ENCODE results near the gene ARFIP1. TPM values are rescaled to one million over a fixed set of nuclear protein-coding genes. Genes with fewer than 3 reads are reported as not detected.
"Not testable (repeated sequence)": the region's sequence is repeated elsewhere in the genome, so short reads cannot be mapped to it uniquely, and the experiment has no call there.

The ARFIP1 gene, protein sequence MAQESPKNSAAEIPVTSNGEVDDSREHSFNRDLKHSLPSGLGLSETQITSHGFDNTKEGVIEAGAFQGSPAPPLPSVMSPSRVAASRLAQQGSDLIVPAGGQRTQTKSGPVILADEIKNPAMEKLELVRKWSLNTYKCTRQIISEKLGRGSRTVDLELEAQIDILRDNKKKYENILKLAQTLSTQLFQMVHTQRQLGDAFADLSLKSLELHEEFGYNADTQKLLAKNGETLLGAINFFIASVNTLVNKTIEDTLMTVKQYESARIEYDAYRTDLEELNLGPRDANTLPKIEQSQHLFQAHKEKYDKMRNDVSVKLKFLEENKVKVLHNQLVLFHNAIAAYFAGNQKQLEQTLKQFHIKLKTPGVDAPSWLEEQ
- 18.7 and 24.8 TPM in 2 replicates for total RNA-seq

DNA sequence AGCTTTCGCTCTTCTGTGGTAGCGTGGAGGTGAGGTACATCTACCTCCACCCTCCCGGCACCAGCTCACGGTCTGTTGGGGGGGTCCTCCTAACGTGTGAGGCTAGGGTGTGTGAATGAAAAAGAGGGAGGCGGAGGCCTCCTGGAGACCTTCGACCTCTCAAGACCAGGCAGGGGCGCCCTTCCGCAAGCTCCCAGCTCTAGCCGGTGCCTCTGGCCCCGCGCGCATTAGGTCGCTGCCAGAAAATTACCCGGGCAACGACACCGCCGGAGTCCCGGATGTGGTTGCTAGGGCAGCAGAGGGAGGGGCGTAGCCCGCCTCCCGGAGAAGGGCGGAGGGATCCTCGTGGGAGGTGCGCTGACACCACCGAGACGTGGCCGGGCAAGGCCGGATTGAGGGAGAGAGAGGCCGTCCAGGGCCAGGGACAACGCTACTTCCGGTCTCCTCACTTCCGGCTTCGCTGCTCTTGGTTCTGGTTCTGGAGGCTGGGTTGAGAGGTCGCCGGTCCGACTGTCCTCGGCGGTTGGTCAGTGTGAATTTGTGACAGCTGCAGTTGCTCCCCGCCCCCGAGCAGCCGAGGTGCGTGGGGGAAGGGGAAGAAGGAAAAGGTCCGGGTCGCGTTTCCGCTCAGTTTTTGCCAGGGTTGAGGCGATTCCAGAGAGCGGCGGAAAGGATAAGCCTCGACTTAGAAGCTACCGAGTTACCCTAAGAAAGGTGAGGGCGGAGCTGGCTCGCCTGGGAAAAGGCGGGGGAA lies at the start of gene ARFIP1, which contains the start of gene TIGD4:
TSS of gene ARFIP1 (plus strand) at position 442 of the 754 bp plus-strand sequence. CDS start 49,680 bp downstream, outside the sequence.
TSS of gene TIGD4 (minus strand) at position 218 of the 754 bp plus-strand sequence. CDS start 8,726 bp downstream, outside the sequence.
- intact Hi-C loops (cut with micrococcal nuclease), result loop anchor here (1.0 to 10.0 kb wide), 26 partner anchors 11 to 1775 kb away; partner anchors contain the start of genes FBXW7, FHDC1, GATB and LRBA

DNA sequence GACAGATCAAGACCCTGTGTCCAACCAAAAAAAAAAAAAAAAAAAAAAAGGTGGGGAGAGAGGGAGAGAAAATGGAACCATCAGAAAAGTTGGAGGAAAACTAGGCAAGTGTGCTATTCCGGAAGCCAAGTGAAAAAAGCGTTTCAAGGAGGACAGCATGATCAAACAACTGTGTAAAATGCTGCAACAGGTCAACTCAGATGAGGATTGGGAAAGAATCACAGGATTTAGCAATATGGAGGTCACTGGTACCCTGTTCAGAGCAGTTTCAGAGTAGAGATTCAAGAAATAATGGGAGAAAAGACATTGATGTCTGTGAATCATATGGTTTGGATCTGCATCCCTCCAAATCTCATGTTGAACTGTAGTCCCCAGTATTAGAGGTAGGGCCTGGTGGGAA lies 47.8 kb upstream of the ARFIP1 start:
- intact Hi-C loops (cut with micrococcal nuclease), result loop anchor here (10.0 kb wide), 1 partner anchor 1367 kb away; no protein-coding TSS in a partner anchor

DNA sequence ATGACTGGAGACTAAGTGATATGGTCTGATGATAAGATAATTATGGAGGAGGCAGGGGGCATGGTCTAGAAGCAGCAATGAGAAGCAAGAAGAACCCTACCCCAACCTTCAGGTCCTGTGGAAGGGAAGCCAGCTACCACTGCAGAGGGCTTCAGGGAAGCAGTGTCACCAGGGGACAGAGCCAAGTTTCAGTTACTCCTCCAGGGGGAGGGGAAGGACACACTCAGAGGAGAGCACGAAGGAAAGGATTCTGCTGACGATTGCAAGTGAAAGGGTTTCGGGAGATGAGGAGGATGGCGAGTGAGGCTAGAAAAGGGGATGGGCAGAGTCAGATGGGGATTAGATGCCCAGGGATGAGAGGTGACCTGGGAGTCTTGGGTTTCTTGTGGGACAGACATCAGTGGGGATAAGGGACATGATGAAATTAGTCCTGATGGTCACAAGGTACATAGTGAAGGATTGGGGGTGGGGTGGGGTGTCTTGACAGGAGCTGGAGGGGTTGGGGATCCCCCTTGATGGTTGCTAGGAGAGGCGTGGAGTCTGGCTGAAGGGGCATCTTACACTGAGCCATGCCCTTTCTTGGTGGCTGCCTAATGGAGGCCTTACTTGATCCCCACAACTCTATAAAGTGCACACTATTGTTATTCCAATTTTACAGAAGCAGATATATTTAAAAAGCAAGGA lies 45.6 kb upstream of the ARFIP1 start:
- intact Hi-C loops (cut with micrococcal nuclease), result loop anchor here (10.0 kb wide), 1 partner anchor 1369 kb away; no protein-coding TSS in a partner anchor

DNA sequence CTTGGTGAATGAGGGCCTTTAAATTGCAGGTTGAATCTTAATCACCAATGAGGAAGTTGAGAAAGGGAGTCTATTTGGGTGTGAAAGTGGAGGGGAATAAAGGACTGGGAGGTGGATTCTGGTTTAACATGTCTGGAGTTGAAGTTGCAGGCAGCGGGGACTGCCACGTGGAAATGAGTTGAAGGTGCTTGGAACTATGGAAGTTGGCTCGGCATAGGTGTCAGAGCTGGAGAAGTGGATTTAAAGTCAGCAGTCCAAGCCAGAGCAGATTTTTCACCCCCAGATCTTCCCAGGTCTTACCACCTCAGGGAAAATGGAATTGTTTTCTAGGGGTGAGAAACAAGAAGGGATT lies 45.1 kb upstream of the ARFIP1 start:
- intact Hi-C loops (cut with micrococcal nuclease), result loop anchor here (1.0 to 10.0 kb wide), 8 partner anchors 43 to 1617 kb away; partner anchors contain the start of genes ARFIP1 and TIGD4

DNA sequence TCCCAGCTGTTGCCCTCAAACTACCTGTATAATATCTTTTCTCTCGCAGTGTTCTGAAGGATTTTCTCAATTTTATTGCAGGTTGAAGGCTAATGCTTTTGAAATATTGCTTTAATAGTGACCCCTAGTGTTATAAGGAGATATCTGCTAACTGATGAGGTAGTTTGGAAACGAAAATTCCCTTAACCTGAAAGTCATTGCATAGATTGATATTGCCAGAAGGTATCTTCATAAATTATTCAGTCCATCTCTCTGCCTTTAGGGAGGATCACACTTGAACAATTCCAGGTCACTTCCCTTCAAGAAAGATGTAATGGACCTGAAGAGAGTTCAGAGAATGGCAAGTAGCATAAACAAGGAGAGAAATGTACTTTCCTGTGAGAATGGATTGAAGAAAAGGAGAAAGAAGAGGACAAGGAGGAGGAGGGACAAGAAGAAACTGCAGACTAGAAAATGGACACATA lies 44.3 kb upstream of the ARFIP1 start:
- intact Hi-C loops (cut with micrococcal nuclease), result loop anchor here (1.0 to 10.0 kb wide), 8 partner anchors 42 to 1618 kb away; partner anchors contain the start of genes ARFIP1 and TIGD4

DNA sequence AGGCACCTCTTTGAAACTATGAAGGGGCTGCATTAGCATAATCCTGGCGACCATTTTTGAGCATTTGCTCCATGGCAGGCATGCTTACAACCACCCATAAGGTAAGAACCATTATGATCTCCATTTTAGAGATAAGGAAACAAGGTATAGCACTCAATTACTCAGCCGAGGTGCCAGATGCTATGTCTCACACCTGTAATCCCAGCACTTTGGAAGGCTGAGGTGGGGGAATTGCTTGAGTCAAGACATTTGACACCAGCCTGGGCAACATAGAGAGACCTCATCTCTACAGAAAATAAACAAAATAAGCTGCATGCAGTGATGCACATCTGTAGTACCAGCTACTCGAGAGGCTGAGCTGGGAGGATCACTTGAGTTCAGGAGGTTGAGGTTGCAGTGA lies 43.8 kb upstream of the ARFIP1 start:
- intact Hi-C loops (cut with micrococcal nuclease), result loop anchor here (1.0 to 10.0 kb wide), 8 partner anchors 41 to 1619 kb away; partner anchors contain the start of genes ARFIP1 and TIGD4

DNA sequence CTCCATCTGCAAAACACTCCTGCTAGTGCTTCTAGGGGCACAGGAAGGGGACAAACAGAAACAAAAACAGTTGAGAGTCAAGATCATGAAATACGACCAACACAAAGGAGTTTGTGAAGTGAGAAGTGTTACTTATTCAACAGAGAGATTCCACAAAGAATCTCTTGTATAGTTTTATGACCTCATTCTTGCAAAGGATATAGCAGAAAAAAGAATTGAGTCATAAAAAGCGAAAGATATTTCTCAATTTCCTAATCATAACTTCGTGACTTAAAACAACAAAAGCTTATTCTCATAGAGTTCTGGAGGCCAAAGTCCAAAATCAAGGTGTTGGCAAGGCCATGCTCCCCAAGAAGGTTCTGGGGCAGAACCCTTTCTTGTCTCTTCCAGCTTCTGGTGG lies 40.9 kb upstream of the ARFIP1 start:
- intact Hi-C loops (cut with micrococcal nuclease), result loop anchor here (5.0 to 10.0 kb wide), 2 partner anchors 38 to 1374 kb away; partner anchors contain the start of genes ARFIP1 and TIGD4

DNA sequence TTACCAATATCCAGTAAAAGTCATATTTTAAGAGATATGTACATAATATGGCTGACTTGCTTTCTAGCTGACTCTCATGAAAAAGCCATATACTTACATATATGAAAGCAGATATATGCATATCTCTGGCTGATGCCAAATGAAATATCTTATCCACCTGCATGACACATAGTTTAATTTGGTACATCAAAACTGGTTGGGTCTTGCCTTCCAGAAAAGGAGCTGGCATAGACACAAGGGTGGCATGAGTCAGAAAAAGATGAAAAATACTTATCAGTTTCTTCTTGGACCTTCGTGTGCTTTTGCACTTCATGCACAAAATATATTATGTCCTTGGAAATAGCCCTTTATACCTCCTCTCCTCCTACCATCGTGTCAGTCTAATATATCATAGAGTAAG lies 32.3 kb upstream of the ARFIP1 start:
- intact Hi-C loops (cut with micrococcal nuclease), result no loop called here

DNA sequence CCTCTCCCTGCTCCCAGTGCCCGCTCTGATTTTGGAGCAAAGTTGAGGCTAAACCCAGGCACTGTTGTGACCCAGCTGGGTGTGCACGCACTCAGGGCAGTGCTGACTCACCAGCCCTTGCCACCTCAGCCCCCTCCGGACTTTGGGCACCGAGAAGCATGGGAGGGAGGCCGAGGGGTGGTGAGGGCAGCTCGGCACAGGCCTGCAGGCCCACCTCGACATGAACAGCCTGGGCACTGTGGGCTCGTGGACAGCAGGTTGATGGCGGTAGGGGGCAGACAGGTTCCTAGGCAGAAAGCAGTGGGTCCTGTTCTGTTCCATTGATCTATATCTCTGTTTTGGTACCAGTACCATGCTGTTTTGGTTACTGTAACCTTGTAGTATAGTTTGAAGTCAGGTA lies 31.1 kb upstream of the ARFIP1 start:
- intact Hi-C loops (cut with micrococcal nuclease), result no loop called here

DNA sequence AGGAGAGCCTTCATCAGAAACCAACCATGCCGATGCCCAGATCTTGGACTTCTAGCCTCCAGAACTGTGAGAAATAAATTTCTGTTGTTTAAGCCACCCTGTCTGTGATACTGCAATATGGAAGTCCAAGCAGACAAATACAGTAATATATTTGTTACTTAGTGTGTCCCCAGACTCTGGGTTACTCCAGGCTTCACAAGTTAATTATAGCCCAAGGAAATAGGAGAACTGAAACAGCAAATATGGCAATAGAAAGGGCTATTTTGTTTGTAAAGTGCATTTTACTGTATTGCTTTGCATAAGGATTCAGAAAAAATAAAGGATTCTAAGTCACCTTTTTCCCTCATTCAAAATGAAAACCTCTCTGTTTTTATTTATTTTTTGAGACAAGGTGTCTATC lies 16.0 kb upstream of the ARFIP1 start:
- intact Hi-C loops (cut with micrococcal nuclease), result no loop called here

DNA sequence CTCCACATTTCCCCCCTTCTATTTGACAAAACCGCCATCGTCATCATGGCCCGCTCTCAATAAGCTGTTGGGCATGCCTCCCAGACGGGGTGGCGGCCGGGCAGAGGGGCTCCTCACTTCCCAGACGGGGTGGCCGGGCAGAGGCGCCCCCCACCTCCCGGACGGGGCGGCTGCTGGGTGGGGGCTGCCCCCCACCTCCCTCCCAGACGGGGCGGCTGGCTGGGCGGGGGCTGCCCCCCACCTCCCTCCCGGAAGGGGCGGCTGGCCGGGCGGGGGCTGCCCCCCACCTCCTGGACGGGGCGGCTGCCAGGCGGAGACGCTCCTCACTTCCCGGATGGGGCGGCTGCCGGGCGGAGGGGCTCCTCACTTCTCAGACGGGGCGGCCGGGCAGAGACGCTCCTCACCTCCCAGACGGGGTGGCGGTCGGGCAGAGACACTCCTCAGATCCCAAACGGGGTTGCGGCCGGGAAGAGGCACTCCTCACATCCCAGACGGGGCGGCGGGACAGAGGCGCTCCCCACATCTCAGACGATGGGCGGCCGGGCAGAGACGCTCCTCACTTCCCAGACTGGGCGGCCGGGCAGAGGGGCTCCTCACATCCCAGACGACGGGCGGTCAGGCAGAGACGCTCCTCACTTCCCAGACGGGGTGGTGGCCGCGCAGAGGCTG lies 14.6 kb upstream of the ARFIP1 start:
- intact Hi-C loops (cut with micrococcal nuclease), result not testable (repeated sequence)

DNA sequence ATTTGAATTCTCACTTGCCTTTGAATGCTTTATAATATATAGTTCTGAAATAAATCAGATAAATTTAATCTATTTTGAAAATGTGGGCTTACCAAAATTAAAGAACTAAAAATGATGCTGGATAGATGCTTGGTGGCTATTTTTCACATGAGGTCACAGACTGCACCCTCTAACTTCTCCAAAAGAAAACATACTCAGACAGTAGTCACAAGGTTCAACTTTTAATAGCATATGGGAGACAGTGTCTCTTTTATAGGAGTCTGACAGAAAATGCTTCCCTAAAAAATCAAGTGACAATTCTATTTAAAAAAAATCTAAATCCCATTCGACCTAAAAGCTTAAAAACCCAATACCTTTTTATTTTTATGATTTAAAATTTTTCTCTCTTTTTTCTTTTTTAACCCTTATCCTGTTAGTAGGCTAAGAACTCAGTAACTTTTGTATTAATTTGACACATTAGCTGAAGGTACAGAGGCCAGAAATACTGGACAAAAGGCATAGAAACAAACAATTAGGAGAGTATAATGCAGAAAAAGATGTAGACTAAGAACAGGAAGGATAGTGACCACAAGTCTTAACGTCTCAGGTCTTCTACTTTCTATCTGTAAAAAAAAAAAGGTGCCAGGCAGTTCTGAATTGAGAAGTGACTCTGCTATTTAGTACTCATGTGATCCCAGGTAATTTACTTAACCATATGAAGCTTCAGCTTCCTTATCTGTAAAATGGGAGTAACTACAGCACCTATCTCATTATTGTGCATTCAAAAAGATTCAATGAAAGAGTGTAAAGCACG lies 7.8 kb upstream of the ARFIP1 start:
- intact Hi-C loops (cut with micrococcal nuclease), result loop anchor here (10.0 kb wide), 2 partner anchors 517 to 883 kb away; no protein-coding TSS in a partner anchor

DNA sequence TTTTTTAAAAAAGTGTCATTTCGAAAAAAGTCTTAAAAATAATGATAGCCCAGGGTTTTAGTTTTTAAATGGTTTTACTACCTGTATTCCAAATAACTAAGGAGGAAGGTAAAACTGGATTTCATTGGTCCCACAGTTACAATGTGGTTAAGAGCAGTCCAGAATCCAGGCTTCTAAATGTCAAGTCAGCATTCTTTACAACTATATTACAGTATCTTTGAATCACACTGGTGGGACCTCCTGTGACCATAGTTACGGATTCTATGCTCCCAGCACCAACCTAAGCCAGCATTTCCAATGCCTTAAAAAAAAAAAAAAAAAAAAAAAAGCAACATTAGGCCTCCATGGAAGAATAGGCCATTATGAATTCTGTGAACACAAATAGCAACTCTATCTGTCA lies 6.4 kb upstream of the ARFIP1 start:
- intact Hi-C loops (cut with micrococcal nuclease), result loop anchor here (10.0 kb wide), 2 partner anchors 519 to 881 kb away; no protein-coding TSS in a partner anchor

DNA sequence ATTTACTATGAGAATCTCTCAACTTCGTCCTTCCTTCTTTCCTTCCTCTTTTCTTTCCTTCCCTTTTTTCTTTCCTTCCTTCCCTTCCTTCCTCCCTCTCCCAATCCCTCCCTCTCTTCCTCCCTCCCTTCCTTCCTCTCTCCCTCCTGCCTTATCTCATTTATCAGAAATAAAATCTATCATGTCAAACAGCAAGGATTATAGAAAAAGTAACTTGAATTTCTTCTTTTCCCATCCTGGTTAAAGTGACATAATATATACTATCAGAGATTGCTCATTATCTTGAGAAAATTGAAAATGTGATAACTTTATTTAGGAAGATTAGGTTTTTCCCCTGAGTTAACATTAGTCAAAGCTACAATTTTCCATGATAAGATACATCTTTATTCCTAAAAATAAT lies 5.8 kb upstream of the ARFIP1 start:
- intact Hi-C loops (cut with micrococcal nuclease), result loop anchor here (10.0 kb wide), 2 partner anchors 519 to 881 kb away; no protein-coding TSS in a partner anchor

DNA sequence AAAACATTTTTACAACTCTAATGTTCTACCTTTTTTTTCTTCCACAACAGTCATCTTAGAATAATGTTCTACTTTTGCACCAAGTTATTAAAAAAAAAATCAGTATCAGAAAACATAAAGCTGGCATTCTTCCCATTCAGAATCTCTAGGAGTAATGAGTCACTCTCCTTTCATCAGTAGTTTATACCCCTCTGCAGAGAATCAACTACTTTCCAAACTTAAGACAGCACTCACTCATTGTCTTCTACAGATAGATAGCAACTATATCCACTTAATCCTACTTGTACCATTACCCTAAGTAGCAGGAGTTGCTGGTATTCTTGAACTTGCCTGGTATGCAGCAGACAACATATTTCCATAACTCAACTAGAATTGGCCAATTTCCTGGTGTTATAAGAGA lies 3.4 kb upstream of the ARFIP1 start:
- intact Hi-C loops (cut with micrococcal nuclease), result loop anchor here (5.0 to 10.0 kb wide), 4 partner anchors 39 to 878 kb away; partner anchors contain the start of gene FHDC1

DNA sequence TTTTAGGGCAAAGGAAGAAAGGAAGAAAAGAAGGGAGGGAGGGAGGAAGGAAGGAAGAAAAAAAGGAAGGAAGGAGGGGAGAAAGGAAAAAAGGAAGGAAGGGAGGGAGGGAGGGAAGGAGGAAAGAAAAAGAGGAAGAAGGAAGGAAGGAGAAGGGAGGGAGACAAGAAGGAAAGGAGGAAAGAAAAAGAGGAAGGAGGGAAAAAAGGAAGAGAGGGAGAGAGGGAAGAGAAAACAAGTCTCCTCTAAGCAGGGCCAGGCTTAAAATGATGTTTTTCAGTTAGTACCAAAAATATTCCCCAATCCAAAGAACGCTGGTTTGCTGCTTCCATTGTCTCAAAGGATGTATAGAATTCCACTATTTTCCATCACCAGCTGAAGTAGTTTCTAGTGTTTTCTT lies 2.3 kb upstream of the ARFIP1 start:
- intact Hi-C loops (cut with micrococcal nuclease), result loop anchor here (5.0 to 10.0 kb wide), 4 partner anchors 40 to 877 kb away; partner anchors contain the start of gene FHDC1

DNA sequence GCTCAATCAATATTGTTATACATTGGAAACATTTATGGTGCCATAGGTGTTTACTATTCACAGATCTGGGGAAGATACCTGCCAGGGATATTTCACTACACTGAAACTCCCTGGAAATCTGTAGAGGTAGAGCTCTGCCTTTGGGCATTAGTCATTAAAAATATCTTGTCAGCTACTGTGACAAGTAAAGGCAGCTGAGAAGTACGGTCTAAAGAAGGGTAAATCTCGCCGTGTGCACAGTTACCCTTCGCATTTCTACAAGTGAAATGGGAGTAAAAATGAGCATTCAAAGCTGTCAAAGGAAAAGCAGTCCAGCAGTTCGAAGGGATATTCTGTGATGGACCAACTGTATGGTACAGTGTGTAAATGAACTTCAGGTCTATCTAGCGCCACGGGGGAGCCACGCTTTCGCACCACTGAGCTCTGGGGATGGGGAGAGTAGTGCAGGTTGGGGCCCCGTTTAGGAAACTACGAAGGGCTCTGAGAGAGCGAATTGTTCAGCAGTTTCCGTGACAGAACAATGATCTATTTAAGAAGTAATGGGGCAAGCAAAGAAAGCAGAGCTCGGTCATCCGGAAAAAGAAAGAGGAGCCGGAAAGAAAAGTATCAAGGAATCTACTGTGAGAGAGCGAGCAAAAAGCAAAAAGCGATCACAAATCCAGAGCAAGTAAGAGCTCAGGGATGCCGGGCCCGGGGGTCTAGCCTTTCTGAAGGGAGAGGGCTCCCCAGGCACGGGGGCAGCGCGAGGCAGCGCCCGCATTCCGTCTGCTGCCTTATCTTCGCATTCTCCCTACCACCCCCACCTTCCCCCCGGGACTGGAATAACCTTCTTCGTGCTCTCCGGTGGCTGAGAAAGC lies 870 bp upstream of the ARFIP1 start:
- intact Hi-C loops (cut with micrococcal nuclease), result loop anchor here (1.0 to 10.0 kb wide), 19 partner anchors 42 to 1764 kb away; partner anchors contain the start of genes FBXW7, FHDC1, LRBA and MND1

DNA sequence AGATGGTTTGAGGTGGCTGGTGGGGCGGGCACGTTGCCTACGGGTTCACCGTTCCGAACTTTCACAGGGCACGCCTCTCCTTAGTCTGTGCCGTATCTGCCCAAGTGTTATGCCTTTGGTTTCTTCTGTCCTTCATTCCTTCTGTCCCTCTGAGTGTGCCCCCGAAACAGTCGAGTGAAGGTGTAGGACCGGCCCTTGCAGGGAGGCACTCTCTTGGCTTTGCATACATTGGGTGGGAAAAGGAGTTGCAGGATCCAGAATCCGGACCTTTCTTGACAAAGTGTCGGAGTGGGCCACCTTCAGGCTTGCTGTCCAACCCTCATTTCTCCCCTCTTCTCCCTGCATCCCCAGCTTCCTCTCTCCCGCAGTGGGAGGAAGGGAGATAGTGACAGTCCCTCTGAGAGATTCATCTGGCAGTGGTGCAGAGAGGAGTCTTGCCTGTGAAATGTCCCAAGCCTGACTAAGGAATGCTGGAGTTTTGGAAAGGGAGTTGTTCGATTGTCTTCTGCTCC lies 569 bp downstream of the ARFIP1 start:
- intact Hi-C loops (cut with micrococcal nuclease), result loop anchor here (1.0 to 10.0 kb wide), 7 partner anchors 10 to 1774 kb away; partner anchors contain the start of genes GATB and PLRG1

Measured in T-helper 1 cell treated with Interleukin-12 subunit alpha and Interleukin-12 subunit beta and Interleukin-4 antibody, amounts not matched to agents 30 ng/mL and 1 ng/mL, for 36 hours (primary cell).